MCF 10A (cell line): Measurements from ENCODE around the gene DNAH10. TPM values are rescaled to one million over a fixed set of nuclear protein-coding genes. Genes with fewer than 3 reads are reported as not detected.

ENCODE experiments used
- BruUV-seq: library from RNA; stranded (reverse); fragments of 400-500 nt; replicated peaks from 2 replicates; lab custom pipeline; 2021; lab: Mats Ljungman, UMichigan
- CTCF ChIA-PET: fragments of 300-600 bp; sonication (Branson Sonifier 250); formaldehyde crosslinking; extraction: SDS; loops from one replicate; lab custom pipeline; 2021; ENCODE audit warnings: antibody characterized with exemption, inconsistent platforms; lab: Yijun Ruan, JAX
- POLR2A ChIA-PET: fragments of 300-600, 350-650 bp; sonication (Branson Sonifier 250); formaldehyde crosslinking; extraction: SDS; loops from one replicate; lab custom pipeline; 2020; ENCODE audit warnings: antibody characterized with exemption, inconsistent platforms; lab: Yijun Ruan, JAX
- DNase-seq: peaks from one replicate; pipeline ENCODE4 v3.0.0-alpha.2; 2018; ENCODE audit not compliant: unreplicated experiment
- H3K27ac Mint-ChIP-seq: one replicate; pipeline ENCODE4 v1.8.0; 2022; ENCODE audit warnings: mild to moderate bottlenecking, low read depth, mixed read lengths; ENCODE audit not compliant: unreplicated experiment
- H3K27me3 Mint-ChIP-seq: one replicate; pipeline ENCODE4 v1.8.0; 2022; ENCODE audit warnings: mixed read lengths; ENCODE audit not compliant: insufficient read depth, unreplicated experiment
- H3K36me3 Mint-ChIP-seq: one replicate; pipeline ENCODE4 v1.8.0; 2022; ENCODE audit warnings: mild to moderate bottlenecking, moderate library complexity, mixed read lengths; ENCODE audit not compliant: insufficient read depth, unreplicated experiment
- H3K4me1 Mint-ChIP-seq: one replicate; pipeline ENCODE4 v1.8.0; 2022; ENCODE audit warnings: mixed read lengths; ENCODE audit not compliant: insufficient read depth, unreplicated experiment
- H3K4me3 Mint-ChIP-seq: one replicate; pipeline ENCODE4 v1.8.0; 2022; ENCODE audit warnings: mild to moderate bottlenecking, moderate library complexity, mixed read lengths; ENCODE audit not compliant: unreplicated experiment
- H3K9me3 Mint-ChIP-seq: one replicate; pipeline ENCODE4 v1.8.0; 2022; ENCODE audit warnings: mixed read lengths; ENCODE audit not compliant: unreplicated experiment
- CTCF ChIP-seq: fragments of 200-600 bp; IDR thresholded peaks from one replicate; pipeline ENCODE4 v1.8.0; 2022; ENCODE audit warnings: antibody characterized with exemption, mild to moderate bottlenecking; ENCODE audit not compliant: unreplicated experiment
- intact Hi-C: fragments of 100-400 bp; cut with micrococcal nuclease; formaldehyde crosslinking; loops from 2 replicates; pipeline ENCODE4 v1.14.1; 2022
- total RNA-seq: library from RNA; stranded (reverse); gene quantifications from 2 replicates; pipeline ENCODE4 v1.2.3, GENCODE V29; 2022

DNAH10 gene
- total RNA-seq, 1 experiment from 2014 or later = 0.21 TPM

GRCh38 chr12:123721245-123721644 is 40.9 kb upstream of the DNAH10 start:
- no peak overlapping the region for H3K4me3 Mint-ChIP-seq
- TF ChIP-seq CTCF = no peak
- H3K36me3 Mint-ChIP-seq = peaks cover 35% of the 10 kb centered on the region
- POLR2A ChIA-PET = no interaction called here
- intact Hi-C loops = no loop called here
- no peaks in the 10 kb centered on the region for H3K4me1 Mint-ChIP-seq
- BruUV-seq = no TSS peak
- H3K27ac Mint-ChIP-seq = no peak overlapping the region
- CTCF ChIA-PET = no interaction called here
- no peaks in the 10 kb centered on the region for H3K9me3 Mint-ChIP-seq
- DNase-seq = no peak
- H3K27me3 Mint-ChIP-seq = no peaks in the 10 kb centered on the region

DNA sequence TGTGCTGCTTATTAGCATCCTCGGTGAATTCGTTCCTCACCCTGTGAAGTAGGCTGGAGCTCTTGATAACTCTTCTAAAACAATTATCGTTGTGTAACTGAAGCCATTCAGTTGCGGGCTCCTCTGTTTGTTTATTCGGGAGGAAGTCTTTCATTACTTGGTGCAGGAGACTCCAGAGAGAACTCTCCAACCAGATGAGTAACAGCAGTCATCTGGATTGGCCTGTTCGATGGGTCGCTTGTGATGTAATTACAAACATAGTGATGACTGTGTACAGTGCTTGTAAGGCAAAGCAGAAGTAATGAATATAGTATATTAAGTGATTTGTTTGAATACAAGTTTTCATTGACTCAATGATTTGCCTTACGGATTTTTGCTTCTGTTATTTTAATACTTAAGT is 39.1 kb upstream of the DNAH10 start:
- CTCF ChIA-PET = no interaction called here
- BruUV-seq = no TSS peak
- Mint-ChIP-seq H3K4me3 (no peak overlapping the region), H3K27me3 (no peaks in the 10 kb centered on the region), H3K9me3 (no peaks in the 10 kb centered on the region), H3K27ac (no peak overlapping the region), H3K36me3 (peaks cover 44% of the 10 kb centered on the region), H3K4me1 (no peaks in the 10 kb centered on the region)
- intact Hi-C loops = no loop called here
- DNase-seq = no peak
- no peak for TF ChIP-seq CTCF
- POLR2A ChIA-PET = no interaction called here

DNA sequence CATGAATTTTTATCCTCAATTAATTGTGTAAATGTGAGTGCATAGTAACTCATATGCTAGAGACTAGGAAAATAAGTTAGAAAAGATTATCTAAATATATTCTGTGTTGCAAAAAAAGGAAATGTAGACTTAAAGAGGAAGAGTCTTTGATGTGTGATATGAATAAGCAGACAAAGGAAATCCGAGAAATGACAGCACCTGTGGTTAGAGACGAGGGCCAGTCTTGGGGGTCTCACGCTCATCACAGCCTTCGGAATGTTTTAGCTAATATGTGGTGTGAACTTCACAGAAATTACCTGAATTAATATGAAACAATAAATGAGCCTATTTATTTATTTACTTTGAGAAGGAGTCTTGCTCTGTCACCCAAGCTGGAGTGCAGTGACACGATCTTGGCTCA is 38.3 kb upstream of the DNAH10 start:
- H3K4me1 Mint-ChIP-seq = no peaks in the 10 kb centered on the region
- no peaks in the 10 kb centered on the region for H3K9me3 Mint-ChIP-seq
- POLR2A ChIA-PET = no interaction called here
- H3K4me3 Mint-ChIP-seq = no peak overlapping the region
- CTCF ChIA-PET = interaction anchor here (0.7 kb wide), 1 partner anchor 395 kb away, joined by 3 read pairs; no protein-coding TSS in a partner anchor
- H3K27ac Mint-ChIP-seq = no peak overlapping the region
- TF ChIP-seq CTCF = no peak
- intact Hi-C loops = no loop called here
- H3K36me3 Mint-ChIP-seq = peaks cover 51% of the 10 kb centered on the region
- BruUV-seq = no TSS peak
- no peaks in the 10 kb centered on the region for H3K27me3 Mint-ChIP-seq
- DNase-seq = no peak

GRCh38 chr12:123726244-123726643 is 35.9 kb upstream of the DNAH10 start:
- DNase-seq = no peak
- Mint-ChIP-seq H3K4me1 (no peaks in the 10 kb centered on the region), H3K27me3 (no peaks in the 10 kb centered on the region), H3K4me3 (no peak overlapping the region), H3K36me3 (peaks cover 73% of the 10 kb centered on the region), H3K9me3 (no peaks in the 10 kb centered on the region), H3K27ac (no peak overlapping the region)
- POLR2A ChIA-PET = no interaction called here
- BruUV-seq = no TSS peak
- CTCF ChIA-PET = interaction anchor here (2.1 kb wide), 1 partner anchor 14 kb away, joined by 5 read pairs; the partner anchor contains the start of gene ATP6V0A2
- TF ChIP-seq CTCF = no peak
- intact Hi-C loops = no loop called here
